Spleen (tissue), 11 donors: Measurements from ENCODE around the gene TMEM223. TPM values are rescaled to one million over a fixed set of nuclear protein-coding genes. Genes with fewer than 3 reads are reported as not detected.
A peak's percentile ranks its signal among the peaks of the same experiment; 100 is the strongest.

Experiments used
- DNase-seq: peaks from one replicate; pipeline ENCODE4 v3.0.0-alpha.2; 2020
- H3K27ac ChIP-seq, 8 donors: fragments of 200-600 bp; sonication (generic) in 7 of 8; 1 replicate in 4 of 8; 2 replicates in 4 of 8; pipeline versions ENCODE4 v1.5.0 to v1.8.0; 2016 to 2021; ENCODE audit warnings: inconsistent platforms in 4 of 8, mild to moderate bottlenecking in 4 of 8, moderate library complexity in 1 of 8
- H3K27me3 ChIP-seq, 7 donors: fragments of 200-600 bp; sonication (generic) in 6 of 7; replicated peaks in 1 of 7; 1 replicate in 4 of 7; 2 replicates in 3 of 7; pipeline versions ENCODE4 v1.5.0 to v1.8.0; 2016 to 2021; ENCODE audit warnings: inconsistent platforms in 3 of 7, mild to moderate bottlenecking in 1 of 7
- H3K36me3 ChIP-seq, 6 donors: fragments of 200-600 bp; sonication (generic) in 5 of 6; 1 replicate in 4 of 6; 2 replicates in 2 of 6; pipeline versions ENCODE4 v1.5.0 to v1.8.0; 2016 to 2021; ENCODE audit warnings: inconsistent platforms in 2 of 6
- H3K4me1 ChIP-seq, 6 donors: fragments of 200-600 bp; sonication (generic) in 5 of 6; 1 replicate in 3 of 6; 2 replicates in 3 of 6; pipeline versions ENCODE4 v1.5.0 to v1.8.0; 2016 to 2021; ENCODE audit warnings: inconsistent platforms in 3 of 6
- H3K4me3 ChIP-seq, 8 donors: fragments of 200-600 bp; sonication (generic) in 7 of 8; 1 replicate in 4 of 8; 2 replicates in 4 of 8; pipeline versions ENCODE4 v1.5.0 to v1.8.0; 2016 to 2021; ENCODE audit warnings: inconsistent platforms in 4 of 8, mild to moderate bottlenecking in 4 of 8, moderate library complexity in 2 of 8
- H3K9me3 ChIP-seq, 8 donors: fragments of 200-600 bp; sonication (generic) in 7 of 8; 1 replicate in 4 of 8; 2 replicates in 4 of 8; pipeline versions ENCODE4 v1.5.0 to v1.8.0; 2016 to 2021; ENCODE audit warnings: inconsistent platforms in 4 of 8
- POLR2A ChIP-seq, 3 donors: fragments of 450-650 bp; IDR thresholded peaks; one replicate each; pipeline ENCODE4 v1.5.1; 2017; ENCODE audit warnings: antibody characterized with exemption in 3 of 3, mild to moderate bottlenecking in 1 of 3
- POLR2AphosphoS5 ChIP-seq, 3 donors: sonication (generic); formaldehyde crosslinking; IDR thresholded peaks; one replicate each; pipeline ENCODE4 v1.5.1; 2017; ENCODE audit warnings: antibody characterized with exemption in 3 of 3
- WGBS, 5 donors: extraction: QIAGEN DNeasy Blood & Tissue Kit in 3 of 5; methylation state at CpG; one replicate each; pipeline versions ENCODE4 v1.1.5 to v1.1.7; 2013 to 2018; 5-methylcytosine and 5-hydroxymethylcytosine counted together
- intact Hi-C: fragments of 100-400 bp; cut with DNase I; formaldehyde crosslinking; loops from one replicate; pipeline ENCODE4 v1.15.0; 2023; ENCODE audit warnings: low total_unique reads
- polyA plus RNA-seq, 3 donors: library from polyadenylated mRNA; stranded (reverse); fragments of 200-250 nt; gene quantifications; one replicate each; pipeline ENCODE4 v1.2.1, GENCODE V29; 2013
- total RNA-seq, 7 donors: library from RNA; depleted of rRNA in 3 of 7; stranded (reverse); fragments of >200 nt in 3 of 7; fragmentation: NEBNext Ultra II Directional in 4 of 7; extraction: Animal tissue kit (Norgen Biotek cat#: 25700) in 4 of 7; gene quantifications; one replicate each; pipeline versions ENCODE4 v1.1.0 to v1.2.1, GENCODE V29; 2016 to 2021
- TF ChIP-seq, protein P1 (sequence below), 11 experiments: fragments of 200-600 bp in 7 of 11; fragments of 450-650 bp in 4 of 11; sonication (generic) in 4 of 11; IDR thresholded peaks in 8 of 11; conservative IDR thresholded peaks in 3 of 11; 1 replicate in 7 of 11; 2 replicates in 4 of 11; pipeline versions ENCODE4 v1.4.0 to v1.8.0; 2016 to 2021; ENCODE audit warnings: antibody characterized with exemption in 11 of 11, inconsistent platforms in 4 of 11, mild to moderate bottlenecking in 1 of 11
- donor health status: healthy with polysubstance abuse.
- donor health status: DM: no; HTN: no; CAD: no; lungs with moderate emphysema.
- donor health status: DM: no; HTN: no; CAD: no.
- donor health status: Bipolar disorder and iron deficiency.
- donor health status: healthy.
- donor health status: DM: no; HTN: no; CAD: no.
- donor health status: DM: yes; HTN: yes; CAD: no.

The TMEM223 gene
- total and polyA plus RNA-seq, 10 donors: 11.2 to 32.8 (median 21.0) TPM

- intact Hi-C loops: no loop called here
- peak; percentile 45 for DNase-seq
- peaks cover 0 to 49% (median 29%) of the 10 kb centered on the region in 6 donors for H3K36me3 ChIP-seq
- H3K4me3 ChIP-seq: no peak overlapping the region
- no peaks in the 10 kb centered on the region for H3K9me3 ChIP-seq
- H3K27ac ChIP-seq: no peak overlapping the region
- H3K27me3 ChIP-seq: no peaks in the 10 kb centered on the region
- H3K4me1 ChIP-seq: peaks cover 20 to 79% (median 54%) of the 10 kb centered on the region in 6 donors
- 86 to 93% (median 90%) methylated on average over 6 to 8 of the region's 8 CpGs for WGBS, 5 donors
- TF ChIP-seq, protein P1, sequence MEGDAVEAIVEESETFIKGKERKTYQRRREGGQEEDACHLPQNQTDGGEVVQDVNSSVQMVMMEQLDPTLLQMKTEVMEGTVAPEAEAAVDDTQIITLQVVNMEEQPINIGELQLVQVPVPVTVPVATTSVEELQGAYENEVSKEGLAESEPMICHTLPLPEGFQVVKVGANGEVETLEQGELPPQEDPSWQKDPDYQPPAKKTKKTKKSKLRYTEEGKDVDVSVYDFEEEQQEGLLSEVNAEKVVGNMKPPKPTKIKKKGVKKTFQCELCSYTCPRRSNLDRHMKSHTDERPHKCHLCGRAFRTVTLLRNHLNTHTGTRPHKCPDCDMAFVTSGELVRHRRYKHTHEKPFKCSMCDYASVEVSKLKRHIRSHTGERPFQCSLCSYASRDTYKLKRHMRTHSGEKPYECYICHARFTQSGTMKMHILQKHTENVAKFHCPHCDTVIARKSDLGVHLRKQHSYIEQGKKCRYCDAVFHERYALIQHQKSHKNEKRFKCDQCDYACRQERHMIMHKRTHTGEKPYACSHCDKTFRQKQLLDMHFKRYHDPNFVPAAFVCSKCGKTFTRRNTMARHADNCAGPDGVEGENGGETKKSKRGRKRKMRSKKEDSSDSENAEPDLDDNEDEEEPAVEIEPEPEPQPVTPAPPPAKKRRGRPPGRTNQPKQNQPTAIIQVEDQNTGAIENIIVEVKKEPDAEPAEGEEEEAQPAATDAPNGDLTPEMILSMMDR (IDR thresholded peaks at IDR 0.05 in 8 of 11, conservative IDR thresholded peaks at IDR 0.05 in 3 of 11): no peak
- TF ChIP-seq POLR2AphosphoS5 (IDR thresholded peaks at IDR 0.05): peak in 1 of 3 donors; percentile 28
These were observed 43.5 kb upstream of the TMEM223 start for GRCh38 chr11:62835336-62835735.

- Histone ChIP-seq H3K27ac (peak within 1 kb of the TSS; percentile 90 to 99 (median 96)), H3K4me1 (peaks cover 22 to 89% (median 62%) of the 10 kb centered on the region in 6 donors), H3K9me3 (no peaks in the 10 kb centered on the region), H3K4me3 (peak within 1 kb of the TSS; percentile 56 to 92 (median 74)), H3K27me3 (no peaks in the 10 kb centered on the region), H3K36me3 (peaks cover 0 to 72% (median 32%) of the 10 kb centered on the region in 6 donors)
- intact Hi-C loops: no loop called here
- TF ChIP-seq POLR2A (IDR thresholded peaks at IDR 0.05): no peak
- no peak for TF ChIP-seq POLR2AphosphoS5 (IDR thresholded peaks at IDR 0.05)
- TF ChIP-seq, protein P1 (IDR thresholded peaks at IDR 0.05 in 8 of 11, conservative IDR thresholded peaks at IDR 0.05 in 3 of 11): no peak
- peak; percentile 85 for DNase-seq
- WGBS, 5 donors: 19 to 24% (median 21%) methylated on average over 38 to 40 of the region's 40 CpGs
These were observed 40.8 kb upstream of the TMEM223 start, which contains the start of gene TEX54 for GRCh38 chr11:62832336-62833234. Gene TEX54 (minus strand): TSS chr11:62832841.

GRCh38 chr11:62831520-62832335 is 39.9 kb upstream of the TMEM223 start, which contains the start of gene STX5:
Gene STX5 (minus strand): TSS chr11:62832051. CDS start chr11:62831243, 808 bp downstream.
- Histone ChIP-seq H3K9me3 (no peaks in the 10 kb centered on the region), H3K4me3 (peak within 1 kb of the TSS; percentile 56 to 92 (median 74)), H3K27me3 (no peaks in the 10 kb centered on the region), H3K4me1 (peaks cover 22 to 86% (median 59%) of the 10 kb centered on the region in 6 donors), H3K27ac (peak within 1 kb of the TSS; percentile 90 to 99 (median 96)), H3K36me3 (peaks cover 0 to 72% (median 40%) of the 10 kb centered on the region in 6 donors)
- DNase-seq: peak; percentile 99
- intact Hi-C loops: no loop called here
- 0 to 1% (median 1%) methylated on average over 41 to 65 of the region's 65 CpGs for WGBS, 5 donors
- TF ChIP-seq POLR2A (IDR thresholded peaks at IDR 0.05) (peak; percentile 21 to 66 (median 65)), POLR2AphosphoS5 (IDR thresholded peaks at IDR 0.05) (peak; percentile 94 to 97 (median 94))
- TF ChIP-seq, protein P1 (IDR thresholded peaks at IDR 0.05 in 8 of 11, conservative IDR thresholded peaks at IDR 0.05 in 3 of 11): peak in 1 of 11 experiments; percentile 17
